ENCODE results near the gene RTBDN. TPM values are rescaled to one million over a fixed set of nuclear protein-coding genes. Genes with fewer than 3 reads are reported as not detected.

Gene RTBDN
- total and polyA plus RNA-seq, 2 experiments from 2014 or later, result 4.1 to 4.6 TPM

GRCh38 chr19:12787458-12787857 is 46.9 kb downstream of the RTBDN start (continued):
- TF ChIP-seq, protein P1, sequence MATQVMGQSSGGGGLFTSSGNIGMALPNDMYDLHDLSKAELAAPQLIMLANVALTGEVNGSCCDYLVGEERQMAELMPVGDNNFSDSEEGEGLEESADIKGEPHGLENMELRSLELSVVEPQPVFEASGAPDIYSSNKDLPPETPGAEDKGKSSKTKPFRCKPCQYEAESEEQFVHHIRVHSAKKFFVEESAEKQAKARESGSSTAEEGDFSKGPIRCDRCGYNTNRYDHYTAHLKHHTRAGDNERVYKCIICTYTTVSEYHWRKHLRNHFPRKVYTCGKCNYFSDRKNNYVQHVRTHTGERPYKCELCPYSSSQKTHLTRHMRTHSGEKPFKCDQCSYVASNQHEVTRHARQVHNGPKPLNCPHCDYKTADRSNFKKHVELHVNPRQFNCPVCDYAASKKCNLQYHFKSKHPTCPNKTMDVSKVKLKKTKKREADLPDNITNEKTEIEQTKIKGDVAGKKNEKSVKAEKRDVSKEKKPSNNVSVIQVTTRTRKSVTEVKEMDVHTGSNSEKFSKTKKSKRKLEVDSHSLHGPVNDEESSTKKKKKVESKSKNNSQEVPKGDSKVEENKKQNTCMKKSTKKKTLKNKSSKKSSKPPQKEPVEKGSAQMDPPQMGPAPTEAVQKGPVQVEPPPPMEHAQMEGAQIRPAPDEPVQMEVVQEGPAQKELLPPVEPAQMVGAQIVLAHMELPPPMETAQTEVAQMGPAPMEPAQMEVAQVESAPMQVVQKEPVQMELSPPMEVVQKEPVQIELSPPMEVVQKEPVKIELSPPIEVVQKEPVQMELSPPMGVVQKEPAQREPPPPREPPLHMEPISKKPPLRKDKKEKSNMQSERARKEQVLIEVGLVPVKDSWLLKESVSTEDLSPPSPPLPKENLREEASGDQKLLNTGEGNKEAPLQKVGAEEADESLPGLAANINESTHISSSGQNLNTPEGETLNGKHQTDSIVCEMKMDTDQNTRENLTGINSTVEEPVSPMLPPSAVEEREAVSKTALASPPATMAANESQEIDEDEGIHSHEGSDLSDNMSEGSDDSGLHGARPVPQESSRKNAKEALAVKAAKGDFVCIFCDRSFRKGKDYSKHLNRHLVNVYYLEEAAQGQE (IDR thresholded peaks at IDR 0.05; ENCODE audit: unreplicated experiment), result no peak
- TF ChIP-seq, protein P2, sequence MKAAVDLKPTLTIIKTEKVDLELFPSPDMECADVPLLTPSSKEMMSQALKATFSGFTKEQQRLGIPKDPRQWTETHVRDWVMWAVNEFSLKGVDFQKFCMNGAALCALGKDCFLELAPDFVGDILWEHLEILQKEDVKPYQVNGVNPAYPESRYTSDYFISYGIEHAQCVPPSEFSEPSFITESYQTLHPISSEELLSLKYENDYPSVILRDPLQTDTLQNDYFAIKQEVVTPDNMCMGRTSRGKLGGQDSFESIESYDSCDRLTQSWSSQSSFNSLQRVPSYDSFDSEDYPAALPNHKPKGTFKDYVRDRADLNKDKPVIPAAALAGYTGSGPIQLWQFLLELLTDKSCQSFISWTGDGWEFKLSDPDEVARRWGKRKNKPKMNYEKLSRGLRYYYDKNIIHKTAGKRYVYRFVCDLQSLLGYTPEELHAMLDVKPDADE (IDR thresholded peaks at IDR 0.05), result no peak
- no peak for TF ChIP-seq JUNB (IDR thresholded peaks at IDR 0.05; ENCODE audit: unreplicated experiment)

GRCh38 chr19:12786952-12787351 is 47.4 kb downstream of the RTBDN start:
- H3K27me3 ChIP-seq (ENCODE audit: insufficient read depth), result peaks cover 14% of the 10 kb centered on the region
- Mint-ChIP-seq H3K36me3 (ENCODE audit: low read depth) (no peaks in the 10 kb centered on the region; the same call in 2 of the 3 replicates), H3K4me1 (peaks cover 27% of the 10 kb centered on the region), H3K27me3 (ENCODE audit: insufficient read depth, low read depth, poor library complexity) (peaks cover 27% of the 10 kb centered on the region), H3K27ac (no peak overlapping the region), H3K4me3 (no peak overlapping the region), H3K9me3 (no peaks in the 10 kb centered on the region; the same call in 2 of the 3 replicates)
- no peaks in the 10 kb centered on the region for H4K20me1 ChIP-seq (replicated peaks; ENCODE audit: insufficient read depth)
- no peak for ATAC-seq
- H2AFZ ChIP-seq, result no peak overlapping the region
- H3K27ac ChIP-seq (ENCODE audit: low read depth), result no peak overlapping the region
- H3K9me2 ChIP-seq (ENCODE audit: insufficient read depth), result no peaks in the 10 kb centered on the region
- DNase-seq (ENCODE audit: low spot score), result no peak
- H3K4me1 ChIP-seq (ENCODE audit: insufficient read depth), result peaks cover 32% of the 10 kb centered on the region
- peaks cover 30% of the 10 kb centered on the region for H3F3A ChIP-seq (replicated peaks; ENCODE audit: low read depth)
- H3K4me3 ChIP-seq, result no peak overlapping the region
- no peak overlapping the region for H3K4me2 ChIP-seq
- H3K79me2 ChIP-seq (replicated peaks; ENCODE audit: insufficient read depth), result no peaks in the 10 kb centered on the region
- H3K36me3 ChIP-seq (ENCODE audit: insufficient read depth), result no peaks in the 10 kb centered on the region
- TF ChIP-seq, protein P1 (IDR thresholded peaks at IDR 0.05; ENCODE audit: unreplicated experiment), result no peak
- TF ChIP-seq, protein P2 (IDR thresholded peaks at IDR 0.05), result no peak
- TF ChIP-seq ZNF114 (CRISPR knock-in tag; IDR thresholded peaks at IDR 0.05), result no peak
- no peak for TF ChIP-seq POLR2AphosphoS5 (IDR thresholded peaks at IDR 0.05; ENCODE audit: low read depth)
- no peak for TF ChIP-seq ZNF331 (CRISPR knock-in tag; IDR thresholded peaks at IDR 0.05; ENCODE audit: low read depth)
- TF ChIP-seq JUNB (IDR thresholded peaks at IDR 0.05; ENCODE audit: unreplicated experiment), result no peak
- no peak for TF ChIP-seq ZNF462 (CRISPR knock-in tag; IDR thresholded peaks at IDR 0.05)
- TF ChIP-seq EZH2phosphoT487 (IDR thresholded peaks at IDR 0.05; ENCODE audit: unreplicated experiment), result no peak
- TF ChIP-seq STAT1 (IDR thresholded peaks at IDR 0.05; ENCODE audit: unreplicated experiment), result no peak

All from GM23338 (cell line).